Endothelial cell of umbilical vein (primary cell): ENCODE results near the gene NTN1. TPM values are rescaled to one million over a fixed set of nuclear protein-coding genes. Genes with fewer than 3 reads are reported as not detected.

Source experiments
- BruUV-seq: library from RNA; stranded (reverse); fragments of 400-500 nt; replicated peaks from 2 replicates; lab custom pipeline; 2021; lab: Mats Ljungman, UMichigan
- CTCF ChIA-PET: fragments of 300-600, 350-600 bp; sonication (Branson Sonifier 250); formaldehyde crosslinking; loops from one replicate; lab custom pipeline; 2021; ENCODE audit warnings: antibody characterized with exemption, inconsistent platforms; lab: Charles Lee
- POLR2A ChIA-PET: fragments of 300-600, 350-600 bp; sonication (Branson Sonifier 250); formaldehyde crosslinking; loops from one replicate; lab custom pipeline; 2021; ENCODE audit warnings: antibody characterized with exemption, inconsistent platforms; lab: Charles Lee
- DNase-seq: peaks from one replicate; pipeline ENCODE4 v3.0.0-alpha.2; 2011; ENCODE audit warnings: low read depth, low spot score
- FAIRE-seq: peaks from 2 replicates; lab custom pipeline; 2011; peaks lifted over from hg19 to GRCh38; lab: Jason Lieb, UNC
- H2AFZ ChIP-seq: 2 replicates; pipeline ENCODE4 v1.6.0; 2012; ENCODE audit warnings: low read depth, low read length, control low read depth, inconsistent platforms
- H3K27ac ChIP-seq: 2 replicates; pipeline ENCODE4 v1.5.1; 2011; ENCODE audit warnings: low read depth, mild to moderate bottlenecking, control low read depth, low read length, moderate library complexity; ENCODE audit not compliant: insufficient read depth
- H3K27me3 ChIP-seq, 2 experiments: 2 replicates each; pipeline versions ENCODE4 v1.6.0 to v1.6.1; 2011; ENCODE audit warnings: low read length in 2 of 2, mixed read lengths in 1 of 2; ENCODE audit not compliant: control insufficient read depth in 2 of 2, insufficient read depth in 2 of 2
- H3K36me3 ChIP-seq, 2 experiments: 2 replicates in 1 of 2; 3 replicates in 1 of 2; pipeline ENCODE4 v1.5.1; 2011; ENCODE audit warnings: low read length in 2 of 2, mild to moderate bottlenecking in 1 of 2, moderate library complexity in 1 of 2; ENCODE audit not compliant: control insufficient read depth in 2 of 2, insufficient read depth in 2 of 2; ENCODE audit errors: extremely low read depth in 1 of 2
- H3K4me1 ChIP-seq: 3 replicates; pipeline ENCODE4 v1.5.1; 2011; ENCODE audit warnings: mild to moderate bottlenecking, low read length; ENCODE audit not compliant: control insufficient read depth, insufficient read depth; ENCODE audit errors: extremely low read depth
- H3K4me2 ChIP-seq: 2 replicates; pipeline ENCODE4 v1.6.1; 2011; ENCODE audit warnings: low read length, control low read depth, mixed read lengths; ENCODE audit not compliant: insufficient read depth
- H3K4me3 ChIP-seq, 3 experiments: fragments of 200-600 bp in 1 of 3; sonication (generic), shearing (Covaris generic) in 1 of 3; replicated peaks in 1 of 3; 2 replicates each; pipeline ENCODE4 v1.5.1; 2011 to 2016; ENCODE audit warnings: control low read depth in 3 of 3, low read length in 3 of 3, mild to moderate bottlenecking in 2 of 3, inconsistent platforms in 1 of 3, low read depth in 1 of 3, moderate library complexity in 1 of 3; ENCODE audit not compliant: insufficient read depth in 1 of 3
- H3K79me2 ChIP-seq: 2 replicates; pipeline ENCODE4 v1.6.0; 2012; ENCODE audit warnings: low read length, inconsistent platforms; ENCODE audit not compliant: control insufficient read depth, insufficient read depth
- H3K9ac ChIP-seq: replicated peaks from 2 replicates; pipeline ENCODE3; 2011; ENCODE audit warnings: low read length, control low read depth; ENCODE audit not compliant: insufficient read depth; ENCODE audit errors: extremely low read depth
- H3K9me1 ChIP-seq: replicated peaks from 3 replicates; pipeline ENCODE4 v1.6.0; 2011; ENCODE audit warnings: mild to moderate bottlenecking, low read length; ENCODE audit not compliant: control insufficient read depth, insufficient read depth; ENCODE audit errors: extremely low read depth
- H3K9me3 ChIP-seq: replicated peaks from 2 replicates; pipeline ENCODE4 v1.5.1; 2012; ENCODE audit warnings: low read length, inconsistent platforms; ENCODE audit not compliant: control insufficient read depth, insufficient read depth
- H4K20me1 ChIP-seq: replicated peaks from 2 replicates; pipeline ENCODE3; 2011; ENCODE audit warnings: mild to moderate bottlenecking, low read length; ENCODE audit not compliant: control insufficient read depth, insufficient read depth; ENCODE audit errors: extremely low read depth
- CTCF ChIP-seq, 2 donors: IDR thresholded peaks; 1 replicate in 1 of 2; 2 replicates in 1 of 2; pipeline ENCODE4 v1.5.1; 2011; ENCODE audit warnings: low read length in 2 of 2, mild to moderate bottlenecking in 2 of 2, moderate library complexity in 2 of 2, control low read depth in 1 of 2, inconsistent platforms in 1 of 2, low read depth in 1 of 2; ENCODE audit not compliant: insufficient read depth in 1 of 2; ENCODE audit errors: extremely low read depth in 1 of 2
- EZH2 ChIP-seq: IDR thresholded peaks from 2 replicates; pipeline ENCODE4 v1.6.1; 2012; ENCODE audit warnings: borderline replicate concordance, low read depth, mild to moderate bottlenecking, moderate library complexity, low read length, inconsistent platforms; ENCODE audit not compliant: severe bottlenecking
- FOS ChIP-seq: IDR thresholded peaks from 2 replicates; pipeline ENCODE4 v1.6.1; 2011; ENCODE audit warnings: mild to moderate bottlenecking, low read length, moderate library complexity, borderline replicate concordance; ENCODE audit not compliant: insufficient read depth
- GATA2 ChIP-seq: IDR thresholded peaks from 2 replicates; pipeline ENCODE4 v1.7.0; 2011; ENCODE audit warnings: low read depth, mild to moderate bottlenecking, moderate library complexity, mixed read lengths, low read length; ENCODE audit not compliant: insufficient read length, insufficient read depth
- JUN ChIP-seq: IDR thresholded peaks from 2 replicates; pipeline ENCODE4 v1.6.1; 2011; ENCODE audit warnings: borderline replicate concordance, low read depth; ENCODE audit not compliant: insufficient read length, insufficient read depth
- MAX ChIP-seq: IDR thresholded peaks from 2 replicates; pipeline ENCODE4 v1.6.1; 2011; ENCODE audit not compliant: insufficient read depth, insufficient read length
- MYC ChIP-seq: IDR thresholded peaks from one replicate; pipeline ENCODE4 v1.6.1; 2011; ENCODE audit warnings: mild to moderate bottlenecking, low read depth, low read length
- POLR2A ChIP-seq: IDR thresholded peaks from 2 replicates; pipeline ENCODE4 v1.6.1; 2012; ENCODE audit warnings: low read depth, mild to moderate bottlenecking, control low read depth, low read length
- POLR2AphosphoS5 ChIP-seq: IDR thresholded peaks from 2 replicates; pipeline ENCODE4 v1.6.1; 2012; ENCODE audit warnings: low read depth, mild to moderate bottlenecking, control low read depth, low read length, moderate library complexity; ENCODE audit not compliant: insufficient read depth
- dilution Hi-C: fragments of 300-500 bp; cut with MboI; formaldehyde crosslinking; loops from one replicate; pipeline ENCODE4 v1.15.0; 2019; ENCODE audit warnings: low sequenced_read_pairs; ENCODE audit not compliant: extremely low pct_ligation_motif_present
- intact Hi-C: fragments of 100-400 bp; cut with micrococcal nuclease; formaldehyde crosslinking; loops from one replicate; pipeline ENCODE4 v1.10.0; 2022
- polyA plus RNA-seq, 4 experiments: library from polyadenylated mRNA; depleted of rRNA in 3 of 4; stranded (reverse) in 3 of 4; unstranded in 1 of 4; fragments of >200 nt; gene quantifications; 2 replicates each; pipeline versions ENCODE4 v1.2.1 to v1.2.3, GENCODE V29; 2011 to 2012; ENCODE audit warnings: missing spikeins in 1 of 4
- total RNA-seq: library from RNA; stranded (reverse); gene quantifications from 2 replicates; pipeline ENCODE4 v1.2.3, GENCODE V29; 2021

NTN1 gene
- total and polyA plus RNA-seq, 2 donors (not counting 3 experiments of a cell fraction or from before 2014, with no cell fraction given), result 0.10 to 0.18 TPM

GRCh38 chr17:9167379-9167778, 146.1 kb downstream of the NTN1 start:
- intact Hi-C loops (no loop called here), dilution Hi-C loops (no loop called here)
- H4K20me1 ChIP-seq, result no peaks in the 10 kb centered on the region
- no peaks in the 10 kb centered on the region for H3K9me3 ChIP-seq
- POLR2A ChIA-PET, result no interaction called here
- no peaks in the 10 kb centered on the region for H3K36me3 ChIP-seq
- H3K4me2 ChIP-seq, result no peak overlapping the region
- no peaks in the 10 kb centered on the region for H3K9me1 ChIP-seq
- CTCF ChIA-PET, result no interaction called here
- H3K27ac ChIP-seq, result no peak overlapping the region
- TF ChIP-seq JUN, result no peak
- TF ChIP-seq POLR2A, result no peak
- no peak for TF ChIP-seq POLR2AphosphoS5
- no peak for TF ChIP-seq CTCF (IDR thresholded peaks at IDR 0.05; ENCODE audit: extremely low read depth in 1 of 2, insufficient read depth in 1 of 2, low read depth in 1 of 2, low read length in 2 of 2)
- TF ChIP-seq EZH2, result no peak
- TF ChIP-seq GATA2, result no peak
- no peak for TF ChIP-seq FOS
- no peak for TF ChIP-seq MAX
- no peak for TF ChIP-seq MYC
- BruUV-seq, result no TSS peak
- no peaks in the 10 kb centered on the region for H3K79me2 ChIP-seq
- H3K9ac ChIP-seq, result no peak overlapping the region
- no peak for DNase-seq
- no peaks in the 10 kb centered on the region for H3K4me1 ChIP-seq
- H3K4me3 ChIP-seq, result no peak overlapping the region
- H2AFZ ChIP-seq, result no peak overlapping the region
- FAIRE-seq, result no peak
- H3K27me3 ChIP-seq, result no peaks in the 10 kb centered on the region
